Activated CD4-positive, alpha-beta T cell treated with anti-CD3 and anti-CD28 coated beads, Interleukin-2, amount 10 ng/mL, durations not matched to agents 7 days and 5 days (primary cell): ENCODE data around the gene SCRN2. TPM values are rescaled to one million over a fixed set of nuclear protein-coding genes. Genes with fewer than 3 reads are reported as not detected.

Experiments used
- CTCF ChIA-PET: fragments of 350-600 bp; sonication (Branson Sonifier 250); formaldehyde crosslinking; loops from one replicate; lab custom pipeline; 2021; ENCODE audit warnings: antibody characterized with exemption; lab: Charles Lee
- POLR2A ChIA-PET: fragments of 350-600 bp; sonication (Branson Sonifier 250); formaldehyde crosslinking; loops from one replicate; lab custom pipeline; 2021; ENCODE audit warnings: antibody characterized with exemption; lab: Charles Lee
- DNase-seq: peaks from one replicate; pipeline ENCODE4 v3.0.0-alpha.2; 2020
- H3K27ac Mint-ChIP-seq: one replicate; pipeline ENCODE4 v1.8.0; 2021; ENCODE audit warnings: mild to moderate bottlenecking, moderate library complexity, mixed read lengths
- H3K27me3 Mint-ChIP-seq: one replicate; pipeline ENCODE4 v1.8.0; 2021; ENCODE audit warnings: mixed read lengths
- H3K36me3 Mint-ChIP-seq: one replicate; pipeline ENCODE4 v1.8.0; 2021; ENCODE audit warnings: low read depth, mixed read lengths
- H3K4me1 Mint-ChIP-seq: one replicate; pipeline ENCODE4 v1.8.0; 2021; ENCODE audit warnings: mixed read lengths
- H3K4me3 Mint-ChIP-seq: one replicate; pipeline ENCODE4 v1.8.0; 2021; ENCODE audit warnings: mild to moderate bottlenecking, moderate library complexity, mixed read lengths
- H3K9me3 Mint-ChIP-seq: one replicate; pipeline ENCODE4 v1.8.0; 2021; ENCODE audit warnings: mixed read lengths
- total RNA-seq, 2 experiments: library from RNA; stranded (reverse); gene quantifications; one replicate each; pipeline ENCODE4 v1.2.3, GENCODE V29; 2021

Gene SCRN2
- total RNA-seq, 2 experiments from 2014 or later, result 26.8 to 33.2 TPM

GRCh38 chr17:47839071-47839470 lies 2.0 kb downstream of the SCRN2 start:
- Mint-ChIP-seq H3K4me1 (peaks cover 54% of the 10 kb centered on the region), H3K4me3 (no peak overlapping the region), H3K36me3 (peaks cover 5% of the 10 kb centered on the region), H3K27me3 (no peaks in the 10 kb centered on the region), H3K9me3 (no peaks in the 10 kb centered on the region), H3K27ac (no peak overlapping the region)
- ChIA-PET POLR2A (no interaction called here), CTCF (interaction anchor here (3.3 to 19.1 kb wide), 2 partner anchors 11 to 50 kb away, joined by 15 to 344 read pairs; partner anchors contain the start of genes SP2 and SP6)
- DNase-seq, result no peak

GRCh38 chr17:47838636-47839035 lies 2.4 kb downstream of the SCRN2 start:
- Mint-ChIP-seq H3K27ac (no peak overlapping the region), H3K9me3 (no peaks in the 10 kb centered on the region), H3K4me3 (no peak overlapping the region), H3K4me1 (peaks cover 55% of the 10 kb centered on the region), H3K36me3 (peaks cover 5% of the 10 kb centered on the region), H3K27me3 (no peaks in the 10 kb centered on the region)
- DNase-seq, result no peak
- CTCF ChIA-PET, result interaction anchor here (1.7 to 19.1 kb wide), 3 partner anchors 8 to 50 kb away, joined by 4 to 344 read pairs (median 15); partner anchors contain the start of genes SP2 and SP6
- POLR2A ChIA-PET, result no interaction called here

GRCh38 chr17:47837401-47838039 lies 3.6 kb downstream of the SCRN2 start:
- CTCF ChIA-PET, result interaction anchor here (0.5 to 19.1 kb wide), 5 partner anchors 9 to 284 kb away, joined by 3 to 344 read pairs (median 3); partner anchors contain the start of genes CDK5RAP3, PNPO and SP2
- Mint-ChIP-seq H3K9me3 (no peaks in the 10 kb centered on the region), H3K4me1 (peaks cover 53% of the 10 kb centered on the region), H3K4me3 (no peak overlapping the region), H3K27ac (no peak overlapping the region), H3K36me3 (peaks cover 5% of the 10 kb centered on the region), H3K27me3 (no peaks in the 10 kb centered on the region)
- POLR2A ChIA-PET, result interaction anchor here (0.6 kb wide), 1 partner anchor 126 kb away, joined by 3 read pairs; no protein-coding TSS in a partner anchor
- no peak for DNase-seq

- CTCF ChIA-PET, result interaction anchor here (0.8 to 19.1 kb wide), 4 partner anchors 15 to 134 kb away, joined by 3 to 344 read pairs (median 4); partner anchors contain the start of genes CDK5RAP3, OSBPL7, PNPO and SP2
- Mint-ChIP-seq H3K4me1 (peaks cover 51% of the 10 kb centered on the region), H3K4me3 (no peak overlapping the region), H3K27me3 (no peaks in the 10 kb centered on the region), H3K36me3 (peaks cover 5% of the 10 kb centered on the region), H3K9me3 (no peaks in the 10 kb centered on the region), H3K27ac (no peak overlapping the region)
- DNase-seq, result no peak
- POLR2A ChIA-PET, result no interaction called here
These were observed 4.5 kb downstream of the SCRN2 start for GRCh38 chr17:47836601-47837000.

GRCh38 chr17:47834756-47835155 lies 6.3 kb downstream of the SCRN2 start:
- POLR2A ChIA-PET, result no interaction called here
- peaks cover 8% of the 10 kb centered on the region for H3K36me3 Mint-ChIP-seq
- H3K27ac Mint-ChIP-seq, result no peak overlapping the region
- H3K27me3 Mint-ChIP-seq, result no peaks in the 10 kb centered on the region
- DNase-seq, result no peak
- H3K4me1 Mint-ChIP-seq, result peaks cover 51% of the 10 kb centered on the region
- H3K4me3 Mint-ChIP-seq, result no peak overlapping the region
- H3K9me3 Mint-ChIP-seq, result no peaks in the 10 kb centered on the region
- CTCF ChIA-PET, result interaction anchor here (1.0 to 19.1 kb wide), 3 partner anchors 9 to 54 kb away, joined by 3 to 344 read pairs (median 10); partner anchors contain the start of genes OSBPL7 and SP2

- Mint-ChIP-seq H3K4me1 (peaks cover 60% of the 10 kb centered on the region), H3K27ac (peak overlapping the region; percentile 88), H3K27me3 (no peaks in the 10 kb centered on the region), H3K36me3 (peaks cover 21% of the 10 kb centered on the region), H3K9me3 (no peaks in the 10 kb centered on the region), H3K4me3 (peak overlapping the region; percentile 91)
- ChIA-PET CTCF (interaction anchor here (0.7 to 2.3 kb wide), 11 partner anchors 9 to 139 kb away, joined by 3 to 15 read pairs (median 3); partner anchors contain the start of genes CDK5RAP3 and SCRN2), POLR2A (interaction anchor here (1.0 kb wide), 1 partner anchor 64 kb away, joined by 5 read pairs; no protein-coding TSS in a partner anchor)
- no peak for DNase-seq
These were observed 9.1 kb downstream of the SCRN2 start for GRCh38 chr17:47831934-47832327.

GRCh38 chr17:47831003-47831933 lies 9.8 kb downstream of the SCRN2 start, which contains the start of the genes LRRC46 and MRPL10:
Gene LRRC46 (plus strand): TSS chr17:47831670. CDS start chr17:47831990, 320 bp downstream.
Gene MRPL10 (minus strand): TSS chr17:47831541. CDS start chr17:47831511, 30 bp downstream.
- Mint-ChIP-seq H3K27me3 (no peaks in the 10 kb centered on the region), H3K4me3 (peak within 1 kb of the TSS; percentile 91), H3K36me3 (peaks cover 24% of the 10 kb centered on the region), H3K9me3 (no peaks in the 10 kb centered on the region), H3K4me1 (peaks cover 60% of the 10 kb centered on the region), H3K27ac (peak within 1 kb of the TSS; percentile 88)
- DNase-seq, result peak; percentile 93
- ChIA-PET CTCF (interaction anchor here (0.7 to 2.3 kb wide), 13 partner anchors 9 to 139 kb away, joined by 3 to 15 read pairs (median 3); partner anchors contain the start of genes CDK5RAP3 and SCRN2), POLR2A (interaction anchor here (1.0 kb wide), 1 partner anchor 64 kb away, joined by 5 read pairs; no protein-coding TSS in a partner anchor)

- Mint-ChIP-seq H3K27me3 (no peaks in the 10 kb centered on the region), H3K36me3 (peaks cover 27% of the 10 kb centered on the region), H3K4me1 (peaks cover 55% of the 10 kb centered on the region), H3K27ac (peak overlapping the region; percentile 88), H3K4me3 (peak overlapping the region; percentile 91), H3K9me3 (no peaks in the 10 kb centered on the region)
- ChIA-PET CTCF (interaction anchor here (0.6 to 2.3 kb wide), 8 partner anchors 8 to 1887 kb away, joined by 3 to 15 read pairs (median 4); partner anchors contain the start of genes CDK5RAP3 and SCRN2), POLR2A (no interaction called here)
- no peak for DNase-seq
These were observed 10.6 kb downstream of the SCRN2 start for GRCh38 chr17:47830396-47831002.

GRCh38 chr17:47829870-47830269 lies 11.2 kb downstream of the SCRN2 start:
- ChIA-PET CTCF (interaction anchor here (0.6 to 1.6 kb wide), 5 partner anchors 11 to 1887 kb away, joined by 3 to 5 read pairs (median 3); partner anchors contain the start of gene SCRN2), POLR2A (interaction anchor here (0.6 kb wide), 1 partner anchor 8 kb away, joined by 3 read pairs; the partner anchor contains the start of gene OSBPL7)
- peaks cover 31% of the 10 kb centered on the region for H3K36me3 Mint-ChIP-seq
- H3K27ac Mint-ChIP-seq, result peak overlapping the region; percentile 88
- peak; percentile 48 for DNase-seq
- H3K4me3 Mint-ChIP-seq, result peak overlapping the region; percentile 91
- peaks cover 51% of the 10 kb centered on the region for H3K4me1 Mint-ChIP-seq
- H3K27me3 Mint-ChIP-seq, result no peaks in the 10 kb centered on the region
- H3K9me3 Mint-ChIP-seq, result no peaks in the 10 kb centered on the region

GRCh38 chr17:47823519-47823918 lies 17.6 kb downstream of the SCRN2 start:
- Mint-ChIP-seq H3K4me3 (no peak overlapping the region), H3K27me3 (no peaks in the 10 kb centered on the region), H3K27ac (no peak overlapping the region), H3K4me1 (peaks cover 32% of the 10 kb centered on the region), H3K36me3 (peaks cover 31% of the 10 kb centered on the region), H3K9me3 (no peaks in the 10 kb centered on the region)
- CTCF ChIA-PET, result interaction anchor here (0.9 kb wide), 1 partner anchor 18 kb away, joined by 3 read pairs; the partner anchor contains the start of gene SCRN2
- no peak for DNase-seq
- POLR2A ChIA-PET, result no interaction called here

- H3K27me3 Mint-ChIP-seq, result no peaks in the 10 kb centered on the region
- H3K4me3 Mint-ChIP-seq, result peak overlapping the region; percentile 98
- H3K4me1 Mint-ChIP-seq, result peaks cover 28% of the 10 kb centered on the region
- ChIA-PET CTCF (interaction anchor here (0.9 to 1.2 kb wide), 3 partner anchors 8 to 198 kb away, joined by 3 to 4 read pairs (median 3); partner anchors contain the start of genes LRRC46, MRPL10 and SCRN2), POLR2A (no interaction called here)
- no peak for DNase-seq
- peak overlapping the region; percentile 37 for H3K27ac Mint-ChIP-seq
- peaks cover 26% of the 10 kb centered on the region for H3K36me3 Mint-ChIP-seq
- no peaks in the 10 kb centered on the region for H3K9me3 Mint-ChIP-seq
These were observed 18.3 kb downstream of the SCRN2 start for GRCh38 chr17:47822785-47823184.
